Myometrial cell (primary cell): ENCODE measurements around the gene ACTL6A. TPM values are rescaled to one million over a fixed set of nuclear protein-coding genes. Genes with fewer than 3 reads are reported as not detected.

Experiments used
- total RNA-seq: library from RNA; depleted of rRNA; stranded (reverse); fragments of >200 nt; gene quantifications from 2 replicates; pipeline ENCODE4 v1.2.3, GENCODE V29; 2015

Gene ACTL6A
- total RNA-seq, result 58.5 and 97.1 TPM in 2 replicates

GRCh38 chr3:179562591-179563270 is at the start of gene ACTL6A:
ACTL6A (plus strand) TSS chr3:179562926; CDS start chr3:179563093, 167 bp downstream.

GRCh38 chr3:179604321-179605078 is 41.8 kb downstream of the ACTL6A start, which contains the start of the genes MRPL47 and NDUFB5:
MRPL47 (minus strand) TSS chr3:179604638; CDS start chr3:179604624, 14 bp downstream.
NDUFB5 (plus strand) TSS chr3:179604794; CDS start chr3:179604816, 22 bp downstream.

Other genes starting within 250 kb of the ACTL6A start
- 38.6 and 40.4 TPM in 2 replicates for gene ZNF639, start 239.9 kb upstream of the ACTL6A start, total RNA-seq
- gene MFN1, start 215.2 kb upstream of the ACTL6A start, total RNA-seq, result 38.9 and 40.4 TPM in 2 replicates
- 51.2 and 55.9 TPM in 2 replicates for gene GNB4, start 111.5 kb upstream of the ACTL6A start, total RNA-seq
- 30.3 and 38.6 TPM in 2 replicates for gene MRPL47, start 41.7 kb downstream of the ACTL6A start, total RNA-seq
- 81.6 and 93.6 TPM in 2 replicates for gene NDUFB5, start 41.9 kb downstream of the ACTL6A start, total RNA-seq
- gene USP13, start 90.1 kb downstream of the ACTL6A start, total RNA-seq, result 10.3 and 15.9 TPM in 2 replicates